Endometrium (tissue), 2 donors: Measurements from ENCODE around the gene NUTM2B.
"Not testable (repeated sequence)": the region's sequence is repeated elsewhere in the genome, so short reads cannot be mapped to it uniquely, and the experiment has no call there.

Experiments
- FAIRE-seq: peaks from 2 replicates; lab custom pipeline; 2012; peaks lifted over from hg19 to GRCh38; lab: Jason Lieb, UNC
- donor health status: control.
- donor health status: control.

The NUTM2B gene

DNA sequence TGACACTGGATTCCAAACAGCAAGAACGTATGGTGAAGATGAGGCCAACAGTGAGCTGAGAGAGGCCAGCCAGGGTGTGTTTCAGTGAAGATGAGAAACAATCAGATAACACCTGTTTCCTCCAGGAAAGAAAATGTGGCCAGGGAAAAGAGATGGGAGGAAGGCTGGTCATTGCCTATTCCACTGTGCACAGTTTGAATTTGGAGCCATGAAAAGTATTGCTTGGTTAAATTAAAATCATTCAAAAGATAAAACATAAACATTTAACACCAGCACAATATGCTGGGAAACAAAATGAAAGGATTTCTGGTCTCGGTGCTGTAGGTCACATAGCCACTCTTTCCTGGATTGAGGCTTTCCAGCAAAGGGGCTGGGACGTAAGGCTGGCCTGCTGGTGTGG is at the start of gene NUTM2B:
TSS of gene NUTM2B (plus strand) at position 301 of the 400 bp plus-strand sequence. CDS start 383 bp downstream, outside the sequence.
- not testable (repeated sequence) for FAIRE-seq

GRCh38 chr10:79663287-79663686 is 39.7 kb upstream of the NUTM2B start:
- FAIRE-seq: not testable (repeated sequence)

GRCh38 chr10:79664686-79665085 is 38.3 kb upstream of the NUTM2B start:
- not testable (repeated sequence) for FAIRE-seq

- not testable (repeated sequence) for FAIRE-seq
These were observed 33.7 kb upstream of the NUTM2B start for GRCh38 chr10:79669248-79669788.

DNA sequence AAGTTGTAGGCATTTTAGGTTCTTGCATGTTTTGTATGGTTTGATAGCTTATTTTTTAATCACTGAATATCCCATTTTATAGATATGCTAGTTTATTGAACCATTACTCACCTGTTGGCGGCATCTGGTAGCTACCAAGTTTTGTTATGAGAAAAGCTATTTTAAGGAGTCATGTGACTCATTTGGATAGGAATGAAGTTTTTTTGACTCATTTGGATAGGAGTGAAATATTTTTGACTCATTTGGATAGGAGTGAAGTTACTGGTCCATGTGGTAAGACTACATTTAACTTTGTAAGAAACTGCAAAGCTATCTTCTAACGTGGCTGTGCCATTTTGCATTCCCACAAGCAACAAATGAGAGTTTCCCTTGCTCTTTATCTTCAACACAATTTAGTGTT is 28.1 kb upstream of the NUTM2B start:
- FAIRE-seq: not testable (repeated sequence)

GRCh38 chr10:79683026-79683883 is 19.8 kb upstream of the NUTM2B start:
- not testable (repeated sequence) for FAIRE-seq

DNA sequence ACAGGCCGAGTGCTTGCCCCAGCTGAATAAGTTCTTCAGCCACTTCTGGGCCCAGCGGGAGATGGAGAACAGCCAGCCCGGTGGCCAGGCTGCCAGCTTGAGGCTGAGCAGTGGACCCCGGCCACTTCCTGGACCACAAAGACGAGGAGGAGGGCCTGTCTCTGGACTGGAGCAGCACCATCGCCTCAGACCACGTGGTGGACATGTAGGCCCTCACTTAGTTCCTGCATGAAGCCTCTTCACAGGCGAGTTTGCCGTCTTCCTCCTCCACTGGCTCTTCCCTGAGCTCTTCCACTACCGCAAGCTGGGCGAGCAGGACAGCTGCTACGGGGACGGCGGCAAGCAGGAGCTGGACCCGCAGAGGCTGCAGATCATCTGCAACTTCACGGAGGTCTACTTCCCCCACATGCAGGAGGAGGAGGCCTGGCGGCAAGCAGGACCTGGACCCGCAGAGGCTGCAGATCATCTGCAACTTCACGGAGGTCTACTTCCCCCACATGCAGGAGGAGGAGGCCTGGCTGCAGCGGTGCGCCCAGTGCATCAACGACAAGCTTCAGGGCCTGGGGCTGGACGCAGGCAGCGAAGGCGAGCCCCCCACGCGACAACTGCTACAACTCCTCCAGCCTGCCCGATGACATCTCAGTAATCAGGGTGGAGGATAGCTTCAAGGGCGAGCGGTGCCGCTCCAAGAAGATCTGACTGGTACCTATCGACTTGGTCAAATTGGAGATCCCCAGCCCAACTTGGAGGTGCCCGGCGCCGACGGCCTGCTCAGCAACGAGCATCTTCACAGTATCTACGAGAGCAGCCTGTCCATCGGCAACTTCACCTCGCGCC is 18.9 kb upstream of the NUTM2B start:
- not testable (repeated sequence) for FAIRE-seq

GRCh38 chr10:79685044-79685685 is 17.9 kb upstream of the NUTM2B start:
- FAIRE-seq: not testable (repeated sequence)

DNA sequence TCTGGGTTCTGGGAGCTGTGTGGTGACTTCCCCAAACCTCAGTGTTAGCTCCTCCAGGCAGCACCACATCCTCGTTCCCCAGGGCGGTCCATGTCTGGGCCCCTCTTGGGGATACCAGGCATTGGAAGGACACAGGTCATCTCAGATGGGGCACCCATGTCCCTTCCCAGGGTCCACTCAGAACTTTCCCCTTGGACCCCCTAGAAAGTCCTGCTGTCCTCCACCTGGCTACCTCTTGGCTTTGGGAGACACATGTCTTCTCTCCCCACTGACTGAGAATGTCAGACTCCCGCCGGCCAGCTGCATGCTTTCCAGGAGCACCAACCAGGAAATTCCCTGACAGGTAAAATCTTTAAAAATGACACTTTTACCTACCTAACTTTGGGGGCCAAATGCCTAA is 16.4 kb upstream of the NUTM2B start:
- not testable (repeated sequence) for FAIRE-seq

GRCh38 chr10:79687406-79688150 is 15.4 kb upstream of the NUTM2B start:
- FAIRE-seq: not testable (repeated sequence)

DNA sequence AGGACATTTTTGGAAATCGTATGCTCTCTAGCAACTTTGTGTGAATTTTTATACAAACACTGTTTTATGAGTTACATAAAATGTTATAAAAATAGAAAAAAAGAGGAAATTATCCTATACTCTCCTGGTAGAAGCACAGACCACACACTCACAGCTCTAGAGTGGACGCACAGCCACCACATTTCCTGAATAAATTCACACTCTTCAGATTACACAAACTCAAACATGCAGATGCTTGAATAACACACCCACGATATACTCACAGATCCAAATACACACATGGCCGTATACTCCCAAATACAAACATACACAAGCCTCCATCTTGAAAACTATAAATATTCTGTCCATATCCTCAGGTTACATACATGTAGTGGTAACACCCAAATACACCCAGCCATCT is 14.2 kb upstream of the NUTM2B start:
- not testable (repeated sequence) for FAIRE-seq

GRCh38 chr10:79696596-79696995 is 6.4 kb upstream of the NUTM2B start:
- not testable (repeated sequence) for FAIRE-seq

GRCh38 chr10:79697141-79697540 is 5.9 kb upstream of the NUTM2B start:
- FAIRE-seq: not testable (repeated sequence)

- not testable (repeated sequence) for FAIRE-seq
These were observed 2.6 kb upstream of the NUTM2B start for GRCh38 chr10:79700381-79700944.

DNA sequence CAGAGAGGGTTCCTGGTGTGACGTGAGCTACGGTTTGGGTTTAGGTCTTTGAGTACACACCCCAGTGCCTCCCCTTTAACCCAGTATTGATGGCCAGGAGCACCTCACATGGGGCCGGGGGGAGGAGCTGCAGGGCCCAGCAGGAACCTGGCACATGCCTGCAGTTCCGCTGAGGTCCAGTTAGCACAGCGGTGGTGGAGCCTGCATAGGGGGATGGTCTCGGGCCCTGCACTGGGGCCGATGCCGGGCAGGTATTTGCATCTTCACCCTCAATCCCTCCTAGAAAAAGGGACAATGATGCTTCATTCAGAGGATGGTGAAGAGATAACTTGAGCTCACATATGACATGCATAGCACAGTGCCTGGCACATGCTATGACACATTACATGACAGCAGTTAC is 4.0 kb downstream of the NUTM2B start:
- not testable (repeated sequence) for FAIRE-seq

GRCh38 chr10:79714976-79715375 is 11.9 kb downstream of the NUTM2B start:
- FAIRE-seq: not testable (repeated sequence)

GRCh38 chr10:79716917-79717579 is 14.0 kb downstream of the NUTM2B start:
- not testable (repeated sequence) for FAIRE-seq

DNA sequence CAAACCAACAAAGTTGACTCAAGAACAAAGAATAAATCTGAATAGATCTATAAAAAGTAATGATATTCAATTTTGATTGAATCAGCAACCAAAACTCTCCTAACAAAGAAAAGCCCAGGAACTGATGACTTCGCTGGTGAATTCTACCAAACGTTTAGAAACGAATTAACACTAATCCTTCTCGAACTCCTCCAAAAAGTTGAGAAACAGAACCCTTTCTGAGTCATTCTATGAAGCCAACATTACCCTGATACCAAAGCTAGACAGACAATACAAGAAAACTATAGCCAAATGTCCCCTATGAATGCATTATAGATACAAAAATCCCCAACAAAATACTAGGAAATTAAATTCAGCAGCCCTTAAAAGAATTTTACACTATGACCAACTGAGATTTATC is 17.0 kb downstream of the NUTM2B start:
- FAIRE-seq: not testable (repeated sequence)

DNA sequence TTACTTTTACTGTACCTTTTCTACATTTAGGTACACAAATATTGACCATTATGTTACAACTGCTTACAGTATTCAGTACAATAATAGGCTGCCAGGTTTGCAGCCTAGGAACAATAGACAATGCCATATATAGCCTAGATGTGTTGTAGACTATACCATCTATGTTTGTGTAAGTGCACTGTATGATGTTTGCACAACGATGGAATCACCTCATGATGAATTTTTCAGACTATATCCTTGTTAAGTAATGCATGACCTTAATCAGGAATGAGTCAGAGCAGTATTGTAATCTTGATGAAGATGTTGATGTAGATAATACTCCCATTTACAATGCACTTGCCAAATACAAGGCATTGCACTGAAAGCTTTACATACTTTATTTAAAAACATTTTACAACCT is 23.6 kb downstream of the NUTM2B start:
- not testable (repeated sequence) for FAIRE-seq

- FAIRE-seq: not testable (repeated sequence)
These were observed 41.8 kb downstream of the NUTM2B start for GRCh38 chr10:79744844-79745243.
